ENCODE data around the gene ATAD3C. TPM values are rescaled to one million over a fixed set of nuclear protein-coding genes. Genes with fewer than 3 reads are reported as not detected.
"Not testable (repeated sequence)": the region's sequence is repeated elsewhere in the genome, so short reads cannot be mapped to it uniquely, and the experiment has no call there.

Gene ATAD3C
- total RNA-seq, 1 experiment from 2014 or later: 1.4 TPM

- Histone ChIP-seq H3K9me3 (ENCODE audit: low read length) (no peaks in the 10 kb centered on the region), H3K36me3 (ENCODE audit: low read depth, low read length) (no peaks in the 10 kb centered on the region), H3K79me2 (ENCODE audit: low read length) (no peaks in the 10 kb centered on the region), H4K20me1 (ENCODE audit: low read length) (no peaks in the 10 kb centered on the region), H3F3A (ENCODE audit: low read length, unreplicated experiment) (peaks cover 4% of the 10 kb centered on the region), H3K4me1 (ENCODE audit: insufficient read depth, low read length) (peaks cover 20% of the 10 kb centered on the region), H3K27me3 (ENCODE audit: low read length) (no peaks in the 10 kb centered on the region), H3K4me3 (ENCODE audit: low read length) (no peak overlapping the region), H3K9me2 (replicated peaks; ENCODE audit: low read length) (no peaks in the 10 kb centered on the region), H3K9ac (ENCODE audit: low read length) (no peak overlapping the region), H3K4me2 (ENCODE audit: low read length) (peak overlapping the region; percentile 43; the same call in 1 of the 2 replicates), H3K27ac (ENCODE audit: low read length) (no peak overlapping the region), H2AFZ (ENCODE audit: low read length) (no peak overlapping the region)
- DNase-seq (no peak), ATAC-seq (no peak)
- no TSS peak for BruUV-seq (replicated peaks)
- intact Hi-C loops (cut with micrococcal nuclease): no loop called here
- POLR2A ChIA-PET (ENCODE audit: unreplicated experiment): no interaction called here
- TF ChIP-seq EZH2phosphoT487 (IDR thresholded peaks at IDR 0.05; ENCODE audit: borderline replicate concordance, low read length): no peak
- CTCF ChIA-PET: no interaction called here
These were observed 22.2 kb upstream of the ATAD3C start for GRCh38 chr1:1427106-1427819.

GRCh38 chr1:1427820-1428148 is 21.7 kb upstream of the ATAD3C start:
- ATAC-seq: no peak
- no peaks in the 10 kb centered on the region for H4K20me1 ChIP-seq (ENCODE audit: low read length)
- no peaks in the 10 kb centered on the region for H3K79me2 ChIP-seq (ENCODE audit: low read length)
- no peak for DNase-seq
- no peak overlapping the region for H2AFZ ChIP-seq (ENCODE audit: low read length)
- H3K36me3 ChIP-seq (ENCODE audit: low read depth, low read length): no peaks in the 10 kb centered on the region
- intact Hi-C loops (cut with micrococcal nuclease): no loop called here
- CTCF ChIA-PET: no interaction called here
- peak overlapping the region; percentile 43; the same call in 1 of the 2 replicates for H3K4me2 ChIP-seq (ENCODE audit: low read length)
- no peak for TF ChIP-seq EZH2phosphoT487 (IDR thresholded peaks at IDR 0.05; ENCODE audit: borderline replicate concordance, low read length)
- no peak for TF ChIP-seq EZH2 (IDR thresholded peaks at IDR 0.05; ENCODE audit: low read length, unreplicated experiment)
- no peak for TF ChIP-seq CTCF (conservative IDR thresholded peaks at IDR 0.05; ENCODE audit: low read depth, low read length)
- no peaks in the 10 kb centered on the region for H3K9me3 ChIP-seq (ENCODE audit: low read length)
- BruUV-seq (replicated peaks): no TSS peak
- H3K9ac ChIP-seq (ENCODE audit: low read length): no peak overlapping the region
- H3K4me1 ChIP-seq (ENCODE audit: insufficient read depth, low read length): peaks cover 20% of the 10 kb centered on the region
- no peaks in the 10 kb centered on the region for H3K27me3 ChIP-seq (ENCODE audit: low read length)
- POLR2A ChIA-PET (ENCODE audit: unreplicated experiment): no interaction called here
- H3F3A ChIP-seq (ENCODE audit: low read length, unreplicated experiment): peaks cover 4% of the 10 kb centered on the region
- no peak overlapping the region for H3K4me3 ChIP-seq (ENCODE audit: low read length)
- H3K9me2 ChIP-seq (replicated peaks; ENCODE audit: low read length): no peaks in the 10 kb centered on the region
- H3K27ac ChIP-seq (ENCODE audit: low read length): no peak overlapping the region

GRCh38 chr1:1428174-1428573 is 21.3 kb upstream of the ATAD3C start:
- H3K27ac ChIP-seq (ENCODE audit: low read length): no peak overlapping the region
- H3K9me2 ChIP-seq (replicated peaks; ENCODE audit: low read length): no peaks in the 10 kb centered on the region
- no peak for DNase-seq
- H4K20me1 ChIP-seq (ENCODE audit: low read length): no peaks in the 10 kb centered on the region
- ChIA-PET CTCF (no interaction called here), POLR2A (ENCODE audit: unreplicated experiment) (no interaction called here)
- TF ChIP-seq EZH2 (IDR thresholded peaks at IDR 0.05; ENCODE audit: low read length, unreplicated experiment) (no peak), CTCF (conservative IDR thresholded peaks at IDR 0.05; ENCODE audit: low read depth, low read length) (no peak), EZH2phosphoT487 (IDR thresholded peaks at IDR 0.05; ENCODE audit: borderline replicate concordance, low read length) (no peak)
- H3K4me1 ChIP-seq (ENCODE audit: insufficient read depth, low read length): peaks cover 20% of the 10 kb centered on the region
- intact Hi-C loops (cut with micrococcal nuclease): no loop called here
- ATAC-seq: no peak
- peaks cover 4% of the 10 kb centered on the region for H3F3A ChIP-seq (ENCODE audit: low read length, unreplicated experiment)
- H3K79me2 ChIP-seq (ENCODE audit: low read length): no peaks in the 10 kb centered on the region
- no peak overlapping the region for H2AFZ ChIP-seq (ENCODE audit: low read length)
- H3K4me2 ChIP-seq (ENCODE audit: low read length): no peak overlapping the region
- H3K9me3 ChIP-seq (ENCODE audit: low read length): no peaks in the 10 kb centered on the region
- BruUV-seq (replicated peaks): no TSS peak
- no peak overlapping the region for H3K4me3 ChIP-seq (ENCODE audit: low read length)
- no peaks in the 10 kb centered on the region for H3K27me3 ChIP-seq (ENCODE audit: low read length)
- no peaks in the 10 kb centered on the region for H3K36me3 ChIP-seq (ENCODE audit: low read depth, low read length)
- H3K9ac ChIP-seq (ENCODE audit: low read length): no peak overlapping the region

- H3F3A ChIP-seq (ENCODE audit: low read length, unreplicated experiment); H3K9me2 ChIP-seq (replicated peaks; ENCODE audit: low read length); H3K9me3 ChIP-seq (ENCODE audit: low read length); H3K36me3 ChIP-seq (ENCODE audit: low read depth, low read length); CTCF ChIA-PET; H3K79me2 ChIP-seq (ENCODE audit: low read length); H3K9ac ChIP-seq (ENCODE audit: low read length); POLR2A ChIA-PET (ENCODE audit: unreplicated experiment); H4K20me1 ChIP-seq (ENCODE audit: low read length); ATAC-seq; intact Hi-C loops (cut with micrococcal nuclease); H2AFZ ChIP-seq (ENCODE audit: low read length); BruUV-seq (replicated peaks); DNase-seq; H3K4me2 ChIP-seq (ENCODE audit: low read length); H3K27ac ChIP-seq (ENCODE audit: low read length); H3K4me3 ChIP-seq (ENCODE audit: low read length); H3K27me3 ChIP-seq (ENCODE audit: low read length): not testable (repeated sequence)
- H3K4me1 ChIP-seq (ENCODE audit: insufficient read depth, low read length): peaks cover 25% of the 10 kb centered on the region
These were observed 20.5 kb upstream of the ATAD3C start for GRCh38 chr1:1428967-1429366.

All from PC-3 (cell line).